ENCODE data around the gene PTPRT. TPM values are rescaled to one million over a fixed set of nuclear protein-coding genes. Genes with fewer than 3 reads are reported as not detected.

Gene PTPRT
- total and polyA plus RNA-seq, 2 of the 4 experiments (the other 2 are of a cell fraction) = not detected

- H3K9ac ChIP-seq (ENCODE audit: low read depth, low read length) = no peak overlapping the region
- no peak overlapping the region for H3K18ac ChIP-seq (ENCODE audit: low read depth, low read length)
- no peak overlapping the region for H3K4me2 ChIP-seq (ENCODE audit: low read depth, low read length)
- ATAC-seq (ENCODE audit: low read depth) (no peak), DNase-seq (no peak)
- H3K9me1 ChIP-seq (ENCODE audit: insufficient read depth, low read length) = no peaks in the 10 kb centered on the region
- in situ Hi-C loops (cut with MboI; ENCODE audit: low sequenced_read_pairs) = no loop called here
- POLR2A ChIA-PET (ENCODE audit: unreplicated experiment) = no interaction called here
- no peak overlapping the region for H4K5ac ChIP-seq (ENCODE audit: low read depth, low read length)
- no peak overlapping the region for H3K4me3 ChIP-seq (ENCODE audit: insufficient read depth, low read depth, low read length)
- no peak overlapping the region for H3K4ac ChIP-seq (ENCODE audit: low read depth, low read length)
- no peak overlapping the region for H3K23ac ChIP-seq (ENCODE audit: low read depth, low read length)
- H3K79me1 ChIP-seq (ENCODE audit: low read depth in 1 of 2, low read length in 2 of 2) = no peaks in the 10 kb centered on the region
- peaks cover 21% of the 10 kb centered on the region for H3K9me3 ChIP-seq (ENCODE audit: control insufficient read depth, insufficient read depth, low read length)
- no peak overlapping the region for H4K8ac ChIP-seq (ENCODE audit: low read depth in 2 of 2, low read length in 2 of 2)
- no peak overlapping the region for H2AK5ac ChIP-seq (ENCODE audit: low read depth, low read length)
- no peaks in the 10 kb centered on the region for H3K4me1 ChIP-seq (ENCODE audit: control insufficient read depth, insufficient read depth, low read length)
- H2BK120ac ChIP-seq (ENCODE audit: low read depth, low read length) = no peak overlapping the region
- 50% methylated on average over 2 of the region's 2 CpGs; no CpG with 5 or more reads in 1 of the 2 experiments for WGBS, 2 experiments (ENCODE audit: extremely low coverage in 2 of 2, insufficient read length in 1 of 2)
- dilution Hi-C loops (cut with HindIII; ENCODE audit: low sequenced_read_pairs, unreplicated experiment) = no loop called here
- no peak overlapping the region for H3K56ac ChIP-seq (ENCODE audit: extremely low read depth, insufficient read depth, low read length)
- H4K91ac ChIP-seq (ENCODE audit: insufficient read depth, low read depth, low read length) = no peak overlapping the region
- intact Hi-C loops (cut with micrococcal nuclease) = no loop called here
- H3K27ac ChIP-seq (ENCODE audit: insufficient read depth, low read length) = no peak overlapping the region
- no peak overlapping the region for H2BK15ac ChIP-seq (ENCODE audit: low read depth, low read length)
- H2AK9ac ChIP-seq (replicated peaks; ENCODE audit: low read depth, low read length, poor library complexity) = no peak overlapping the region
- no peak overlapping the region for H2AFZ ChIP-seq (replicated peaks; ENCODE audit: low read length, poor library complexity)
- H2BK20ac ChIP-seq (ENCODE audit: low read depth, low read length) = no peak overlapping the region
- TF ChIP-seq MXI1 (IDR thresholded peaks at IDR 0.05; ENCODE audit: borderline replicate concordance, low read depth, low read length) = no peak
- no peak for TF ChIP-seq CHD1 (IDR thresholded peaks at IDR 0.05; ENCODE audit: low read depth, low read length)
- no peak for TF ChIP-seq POLR2A (IDR thresholded peaks at IDR 0.05; ENCODE audit: low read depth, low read length)
- TF ChIP-seq, protein P1, sequence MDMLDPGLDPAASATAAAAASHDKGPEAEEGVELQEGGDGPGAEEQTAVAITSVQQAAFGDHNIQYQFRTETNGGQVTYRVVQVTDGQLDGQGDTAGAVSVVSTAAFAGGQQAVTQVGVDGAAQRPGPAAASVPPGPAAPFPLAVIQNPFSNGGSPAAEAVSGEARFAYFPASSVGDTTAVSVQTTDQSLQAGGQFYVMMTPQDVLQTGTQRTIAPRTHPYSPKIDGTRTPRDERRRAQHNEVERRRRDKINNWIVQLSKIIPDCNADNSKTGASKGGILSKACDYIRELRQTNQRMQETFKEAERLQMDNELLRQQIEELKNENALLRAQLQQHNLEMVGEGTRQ (IDR thresholded peaks at IDR 0.05; ENCODE audit: low read depth, low read length) = no peak
- no peak for TF ChIP-seq RFX5 (IDR thresholded peaks at IDR 0.05; ENCODE audit: low read depth, low read length)
- TF ChIP-seq MAFK (IDR thresholded peaks at IDR 0.05; ENCODE audit: low read depth, low read length) = no peak
- TF ChIP-seq, protein P2, sequence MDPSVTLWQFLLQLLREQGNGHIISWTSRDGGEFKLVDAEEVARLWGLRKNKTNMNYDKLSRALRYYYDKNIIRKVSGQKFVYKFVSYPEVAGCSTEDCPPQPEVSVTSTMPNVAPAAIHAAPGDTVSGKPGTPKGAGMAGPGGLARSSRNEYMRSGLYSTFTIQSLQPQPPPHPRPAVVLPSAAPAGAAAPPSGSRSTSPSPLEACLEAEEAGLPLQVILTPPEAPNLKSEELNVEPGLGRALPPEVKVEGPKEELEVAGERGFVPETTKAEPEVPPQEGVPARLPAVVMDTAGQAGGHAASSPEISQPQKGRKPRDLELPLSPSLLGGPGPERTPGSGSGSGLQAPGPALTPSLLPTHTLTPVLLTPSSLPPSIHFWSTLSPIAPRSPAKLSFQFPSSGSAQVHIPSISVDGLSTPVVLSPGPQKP (IDR thresholded peaks at IDR 0.05; ENCODE audit: borderline replicate concordance, low read depth, low read length) = no peak
- no peak for TF ChIP-seq BHLHE40 (IDR thresholded peaks at IDR 0.05; ENCODE audit: low read depth, low read length)
- H3K27me3 ChIP-seq (ENCODE audit: control insufficient read depth, insufficient read depth, low read length) = no peaks in the 10 kb centered on the region
- H3K14ac ChIP-seq (replicated peaks; ENCODE audit: low read depth, low read length) = no peak overlapping the region
- CTCF ChIA-PET = no interaction called here
- H3K36me3 ChIP-seq (ENCODE audit: control insufficient read depth, insufficient read depth, low read length) = no peaks in the 10 kb centered on the region
- H4K20me1 ChIP-seq (ENCODE audit: insufficient read depth, low read length) = no peaks in the 10 kb centered on the region
- no peak overlapping the region for H2BK5ac ChIP-seq (ENCODE audit: low read depth, low read length, poor library complexity, severe bottlenecking)
- BruUV-seq (replicated peaks) = no TSS peak
Measured at GRCh38 chr20:42214074-42214473, 975.6 kb downstream of the PTPRT start.

Measured in IMR-90 (cell line).